HG03097 (cell line): ENCODE results near the gene SLCO1B1.
"Not testable (repeated sequence)": the region's sequence is repeated elsewhere in the genome, so short reads cannot be mapped to it uniquely, and the experiment has no call there.

Experiments
- ATAC-seq: cut with Tn5 transposase; IDR thresholded peaks from one replicate; pipeline ENCODE4 v1.9.1; 2021; ENCODE audit not compliant: unreplicated experiment, low FRiP score

SLCO1B1 gene, protein sequence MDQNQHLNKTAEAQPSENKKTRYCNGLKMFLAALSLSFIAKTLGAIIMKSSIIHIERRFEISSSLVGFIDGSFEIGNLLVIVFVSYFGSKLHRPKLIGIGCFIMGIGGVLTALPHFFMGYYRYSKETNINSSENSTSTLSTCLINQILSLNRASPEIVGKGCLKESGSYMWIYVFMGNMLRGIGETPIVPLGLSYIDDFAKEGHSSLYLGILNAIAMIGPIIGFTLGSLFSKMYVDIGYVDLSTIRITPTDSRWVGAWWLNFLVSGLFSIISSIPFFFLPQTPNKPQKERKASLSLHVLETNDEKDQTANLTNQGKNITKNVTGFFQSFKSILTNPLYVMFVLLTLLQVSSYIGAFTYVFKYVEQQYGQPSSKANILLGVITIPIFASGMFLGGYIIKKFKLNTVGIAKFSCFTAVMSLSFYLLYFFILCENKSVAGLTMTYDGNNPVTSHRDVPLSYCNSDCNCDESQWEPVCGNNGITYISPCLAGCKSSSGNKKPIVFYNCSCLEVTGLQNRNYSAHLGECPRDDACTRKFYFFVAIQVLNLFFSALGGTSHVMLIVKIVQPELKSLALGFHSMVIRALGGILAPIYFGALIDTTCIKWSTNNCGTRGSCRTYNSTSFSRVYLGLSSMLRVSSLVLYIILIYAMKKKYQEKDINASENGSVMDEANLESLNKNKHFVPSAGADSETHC

DNA sequence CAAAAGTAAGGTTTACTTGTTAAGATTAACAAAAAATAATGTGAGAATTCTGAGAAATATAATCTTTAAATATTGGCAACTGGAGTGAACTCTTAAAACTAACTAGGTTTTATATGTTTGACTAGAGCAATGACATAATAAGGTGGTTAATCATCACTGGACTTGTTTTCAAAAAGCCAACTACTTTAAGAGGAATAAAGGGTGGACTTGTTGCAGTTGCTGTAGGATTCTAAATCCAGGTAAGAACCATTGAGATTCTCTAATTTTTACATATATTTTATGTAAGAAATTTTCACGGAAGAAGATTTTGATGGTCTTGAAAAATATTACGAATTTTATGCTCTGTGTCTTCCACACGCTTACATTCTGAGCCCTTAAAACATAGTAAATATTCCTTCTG lies at the start of gene SLCO1B1:
TSS of gene SLCO1B1 (plus strand) at position 197 of the 400 bp plus-strand sequence. CDS start 10,381 bp downstream, outside the sequence.
- ATAC-seq = no peak

GRCh38 chr12:21084753-21085152 lies 46.2 kb upstream of the SLCO1B1 start:
- not testable (repeated sequence) for ATAC-seq

DNA sequence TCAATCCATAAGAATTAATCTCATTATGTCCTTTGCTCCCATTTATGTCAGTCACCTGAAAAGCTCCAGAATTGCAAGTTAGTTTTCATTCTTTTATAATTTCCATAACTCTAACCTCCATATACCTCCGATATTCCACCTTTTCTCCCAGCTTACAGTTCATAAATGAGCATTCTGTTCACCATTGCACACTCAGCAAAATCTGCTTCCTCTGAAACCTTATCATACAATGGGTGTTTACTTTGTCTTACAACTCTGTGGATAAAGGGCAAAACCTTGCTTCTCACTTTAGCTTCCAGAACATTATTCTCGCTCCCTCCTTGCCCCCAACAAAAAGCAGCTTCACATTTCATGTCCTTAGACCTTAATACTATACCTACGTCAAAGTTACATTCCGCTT lies 19.3 kb upstream of the SLCO1B1 start:
- ATAC-seq = no peak

- ATAC-seq = no peak
These were observed 17.7 kb upstream of the SLCO1B1 start for GRCh38 chr12:21113266-21113665.

GRCh38 chr12:21117995-21118394 lies 13.0 kb upstream of the SLCO1B1 start:
- ATAC-seq = no peak

- no peak for ATAC-seq
These were observed 12.2 kb upstream of the SLCO1B1 start for GRCh38 chr12:21118760-21119159.

DNA sequence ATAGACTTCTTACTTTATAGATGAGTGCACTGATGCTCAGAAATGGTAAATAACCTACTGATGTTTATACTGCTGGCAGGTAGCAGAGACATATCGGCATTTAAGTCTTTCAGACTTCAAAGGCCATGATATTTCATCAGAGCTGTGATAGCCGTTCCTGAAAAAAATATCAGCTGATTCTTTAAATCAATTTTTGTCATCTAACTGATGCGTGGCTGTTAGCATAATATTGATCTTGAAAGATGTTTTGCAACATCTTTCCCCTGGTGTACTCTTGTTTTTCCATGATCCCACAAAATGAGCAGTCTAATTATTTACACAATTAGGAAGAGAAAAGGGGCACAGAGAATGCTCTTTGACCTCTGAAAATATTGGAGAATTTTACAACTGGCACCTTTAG lies 1.6 kb upstream of the SLCO1B1 start:
- ATAC-seq = no peak

- ATAC-seq = no peak
These were observed 1.1 kb upstream of the SLCO1B1 start for GRCh38 chr12:21129906-21130305.

DNA sequence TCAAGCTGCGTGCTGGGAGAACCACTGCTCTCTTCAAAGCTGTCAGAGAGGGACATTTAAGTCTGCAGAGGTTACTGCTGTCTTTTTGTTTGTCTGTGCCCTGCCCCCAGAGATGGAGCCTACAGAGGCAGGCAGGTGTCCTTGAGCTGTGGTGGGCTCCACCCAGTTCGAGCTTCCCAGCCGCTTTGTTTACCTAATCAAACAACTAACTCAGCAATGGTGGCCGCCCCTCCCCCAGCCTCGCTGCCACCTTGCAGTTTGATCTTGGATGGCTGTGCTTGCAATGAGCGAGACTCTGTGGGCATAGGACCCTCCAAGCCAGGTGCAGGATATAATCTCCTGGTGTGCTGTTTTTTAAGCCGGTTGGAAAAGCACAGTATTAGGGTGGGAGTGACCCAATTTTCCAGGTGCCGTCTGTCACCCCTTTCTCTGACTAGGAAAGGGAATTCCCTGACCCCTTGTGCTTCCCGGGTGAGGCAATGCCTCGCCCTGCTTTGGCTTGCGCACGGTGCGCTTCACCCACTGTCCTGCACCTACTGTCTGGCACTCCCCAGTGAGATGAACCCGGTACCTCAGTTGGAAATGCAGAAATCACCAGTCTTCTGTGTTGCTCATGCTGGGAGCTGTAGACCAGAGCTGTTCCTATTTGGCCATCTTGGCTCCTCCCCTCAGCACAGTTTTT lies 6.5 kb downstream of the SLCO1B1 start:
- not testable (repeated sequence) for ATAC-seq

GRCh38 chr12:21138016-21138415 lies 7.0 kb downstream of the SLCO1B1 start:
- ATAC-seq = no peak

DNA sequence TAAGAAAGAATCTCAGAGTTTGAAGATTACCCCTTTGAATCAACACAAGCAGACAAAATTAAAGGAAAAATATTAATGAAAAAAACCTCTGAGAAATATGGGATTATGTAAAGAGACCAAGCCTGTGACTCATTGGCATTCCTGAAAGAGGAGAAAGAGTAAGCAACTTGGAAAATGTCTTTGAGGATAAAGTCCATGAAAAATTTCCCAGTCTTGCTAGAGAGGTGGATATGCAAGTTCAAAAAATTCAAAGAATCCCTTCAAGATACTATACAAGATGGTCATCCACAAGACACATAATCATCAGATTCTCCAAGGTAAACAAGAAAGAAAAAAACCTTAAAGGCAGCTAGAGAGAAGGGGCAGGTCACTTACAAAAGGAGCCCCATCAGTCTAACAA lies 13.3 kb downstream of the SLCO1B1 start:
- ATAC-seq = no peak

- ATAC-seq = not testable (repeated sequence)
These were observed 18.9 kb downstream of the SLCO1B1 start for GRCh38 chr12:21149861-21150260.

- no peak for ATAC-seq
These were observed 20.2 kb downstream of the SLCO1B1 start for GRCh38 chr12:21151184-21151583.

DNA sequence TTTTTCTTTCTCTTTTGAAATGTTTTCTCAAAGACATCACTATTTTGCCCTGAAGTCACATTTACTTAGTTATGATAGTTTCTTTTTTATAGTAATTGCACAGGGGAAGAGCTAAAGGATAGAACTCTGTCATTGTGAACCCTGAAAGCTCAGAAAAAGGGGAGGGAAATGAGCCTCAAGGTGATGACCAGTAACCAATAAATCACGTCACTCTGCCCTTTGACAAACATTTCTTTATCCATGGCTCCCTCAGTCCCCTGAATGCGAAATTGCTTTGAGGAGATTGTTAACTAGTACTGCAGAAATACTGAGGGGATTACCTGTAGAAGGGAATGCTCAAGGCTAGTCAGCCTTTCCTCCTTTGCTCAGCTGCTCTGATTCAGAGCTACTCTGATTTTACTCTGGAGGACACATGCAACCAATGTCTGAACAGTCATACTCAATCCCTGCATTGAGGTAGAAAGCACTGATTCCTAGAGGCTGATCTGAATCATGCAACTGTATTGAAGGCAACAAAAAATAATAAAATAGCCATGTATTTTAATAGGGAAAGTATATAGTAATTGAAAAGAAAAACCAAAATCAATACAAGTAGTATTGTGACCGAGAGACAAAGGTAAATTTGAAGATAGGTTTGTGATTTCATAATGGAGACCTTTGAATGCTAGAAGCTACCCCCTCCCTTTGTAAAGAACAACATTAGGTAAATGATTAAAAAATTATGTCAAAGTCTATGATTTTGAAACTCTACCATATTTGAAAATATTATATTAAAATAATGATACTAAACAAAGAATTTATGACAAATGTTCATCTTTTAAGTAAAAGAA lies 24.7 kb downstream of the SLCO1B1 start:
- ATAC-seq = no peak

- no peak for ATAC-seq
These were observed 34.1 kb downstream of the SLCO1B1 start for GRCh38 chr12:21165048-21165447.

DNA sequence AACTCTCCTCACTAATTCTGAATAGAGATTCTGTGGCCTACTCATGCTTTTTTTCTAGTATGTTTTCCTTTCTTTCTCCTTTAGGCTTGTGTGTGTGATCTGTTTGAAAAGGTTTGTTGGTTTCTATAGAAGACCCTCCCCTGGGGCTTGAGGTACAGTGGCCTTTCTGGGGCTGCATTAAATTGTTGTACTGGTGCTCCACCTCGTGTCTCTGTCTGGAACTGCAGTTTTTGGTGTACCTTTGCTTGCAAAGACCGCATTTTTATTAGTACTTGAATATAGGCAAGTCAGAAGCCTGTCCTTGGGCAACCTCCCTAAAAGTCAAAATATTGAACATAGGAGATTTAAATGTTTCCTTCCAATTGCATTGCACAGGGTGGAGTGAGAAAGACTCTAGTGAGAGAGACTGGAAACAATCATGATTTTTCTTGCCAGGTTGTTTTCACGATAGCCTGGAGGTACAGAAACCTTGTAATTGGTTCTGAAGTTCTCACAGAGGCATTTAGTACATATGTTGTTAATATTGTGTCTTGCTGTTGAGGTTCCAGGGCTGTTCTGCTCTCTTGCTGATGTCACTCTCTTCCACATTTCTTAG lies 39.0 kb downstream of the SLCO1B1 start:
- ATAC-seq = no peak

DNA sequence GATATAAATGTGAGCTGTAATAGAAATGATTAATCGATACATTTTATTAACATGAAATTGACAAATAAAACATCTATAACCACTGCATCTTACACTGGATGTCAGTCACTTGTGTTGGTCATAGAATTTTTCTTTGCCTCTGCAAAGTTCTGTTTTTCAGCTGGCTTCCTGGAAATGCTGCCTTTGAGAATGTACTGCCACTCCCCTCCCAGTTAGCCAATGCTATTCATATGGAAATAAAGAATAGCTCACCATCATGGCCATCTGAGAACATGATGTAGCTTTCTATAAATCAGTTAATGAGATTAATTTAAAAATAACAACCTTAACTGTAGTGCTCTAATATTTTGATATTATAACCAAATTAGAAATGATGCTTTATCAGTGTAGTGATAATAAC lies 41.1 kb downstream of the SLCO1B1 start:
- ATAC-seq = no peak

- ATAC-seq = no peak
These were observed 52.8 kb downstream of the SLCO1B1 start for GRCh38 chr12:21183721-21184275.

DNA sequence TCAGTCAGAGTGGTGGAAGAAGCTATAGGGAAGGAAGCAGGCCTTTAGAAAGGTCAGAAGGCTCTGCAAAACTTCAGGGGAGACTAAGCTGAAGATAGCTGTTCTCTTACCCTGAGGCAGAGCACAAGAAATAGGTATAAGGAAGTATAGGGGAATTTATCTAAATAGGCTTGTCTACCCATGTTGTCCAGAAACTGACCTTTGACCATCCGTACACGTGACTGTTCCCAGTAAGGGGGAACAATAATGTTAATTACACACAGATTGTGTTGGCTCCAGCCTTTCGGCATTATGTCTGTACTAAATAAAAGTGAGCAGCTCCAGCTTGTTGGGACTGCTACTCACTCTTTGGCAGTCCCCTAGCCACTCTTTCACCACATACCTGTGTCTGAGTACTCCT lies 59.0 kb downstream of the SLCO1B1 start:
- no peak for ATAC-seq

DNA sequence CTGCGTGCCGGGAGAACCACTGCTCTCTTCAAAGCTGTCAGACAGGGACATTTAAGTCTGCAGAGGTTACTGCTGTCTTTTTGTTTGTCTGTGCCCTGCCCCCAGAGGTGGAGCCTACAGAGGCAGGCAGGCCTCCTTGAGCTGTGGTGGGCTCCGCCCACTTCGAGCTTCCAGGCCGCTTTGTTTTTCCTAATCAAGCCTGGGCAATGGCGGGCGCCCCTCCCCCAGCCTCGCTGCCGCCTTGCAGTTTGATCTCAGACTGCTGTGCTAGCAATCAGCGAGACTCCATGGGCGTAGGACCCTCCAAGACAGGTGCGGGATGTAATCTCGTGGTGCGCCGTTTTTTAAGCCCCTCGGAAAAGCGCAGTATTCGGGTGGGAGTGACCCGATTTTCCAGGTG lies 83.4 kb downstream of the SLCO1B1 start:
- not testable (repeated sequence) for ATAC-seq
